Measurements from ENCODE around the gene SFRP2.

The SFRP2 gene, protein sequence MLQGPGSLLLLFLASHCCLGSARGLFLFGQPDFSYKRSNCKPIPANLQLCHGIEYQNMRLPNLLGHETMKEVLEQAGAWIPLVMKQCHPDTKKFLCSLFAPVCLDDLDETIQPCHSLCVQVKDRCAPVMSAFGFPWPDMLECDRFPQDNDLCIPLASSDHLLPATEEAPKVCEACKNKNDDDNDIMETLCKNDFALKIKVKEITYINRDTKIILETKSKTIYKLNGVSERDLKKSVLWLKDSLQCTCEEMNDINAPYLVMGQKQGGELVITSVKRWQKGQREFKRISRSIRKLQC

DNA sequence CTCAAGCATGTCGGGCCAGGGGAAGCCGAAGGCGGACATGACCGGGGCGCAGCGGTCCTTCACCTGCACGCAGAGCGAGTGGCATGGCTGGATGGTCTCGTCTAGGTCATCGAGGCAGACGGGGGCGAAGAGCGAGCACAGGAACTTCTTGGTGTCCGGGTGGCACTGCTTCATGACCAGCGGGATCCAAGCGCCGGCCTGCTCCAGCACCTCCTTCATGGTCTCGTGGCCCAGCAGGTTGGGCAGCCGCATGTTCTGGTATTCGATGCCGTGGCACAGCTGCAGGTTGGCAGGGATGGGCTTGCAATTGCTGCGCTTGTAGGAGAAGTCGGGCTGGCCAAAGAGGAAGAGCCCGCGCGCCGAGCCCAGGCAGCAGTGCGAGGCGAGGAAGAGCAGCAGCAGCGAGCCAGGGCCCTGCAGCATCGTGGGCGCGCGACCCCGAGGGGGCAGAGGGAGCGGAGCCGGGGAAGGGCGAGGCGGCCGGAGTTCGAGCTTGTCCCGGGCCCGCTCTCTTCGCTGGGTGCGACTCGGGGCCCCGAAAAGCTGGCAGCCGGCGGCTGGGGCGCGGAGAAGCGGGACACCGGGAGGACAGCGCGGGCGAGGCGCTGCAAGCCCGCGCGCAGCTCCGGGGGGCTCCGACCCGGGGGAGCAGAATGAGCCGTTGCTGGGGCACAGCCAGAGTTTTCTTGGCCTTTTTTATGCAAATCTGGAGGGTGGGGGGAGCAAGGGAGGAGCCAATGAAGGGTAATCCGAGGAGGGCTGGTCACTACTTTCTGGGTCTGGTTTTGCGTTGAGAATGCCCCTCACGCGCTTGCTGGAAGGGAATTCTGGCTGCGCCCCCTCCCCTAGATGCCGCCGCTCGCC is at the start of gene SFRP2:
Gene SFRP2 (minus strand): TSS at position 671 of the 864 bp plus-strand sequence. CDS start 248 bp downstream, at position 423.
- peaks cover 46% of the 10 kb centered on the region for H3K27me3 ChIP-seq (ENCODE audit: control insufficient read depth, insufficient read depth, low read length)
- H3K36me3 ChIP-seq (ENCODE audit: control insufficient read depth, insufficient read depth, low read length), result no peaks in the 10 kb centered on the region
- peaks cover 4% of the 10 kb centered on the region for H3K4me1 ChIP-seq (ENCODE audit: control insufficient read depth, insufficient read depth, low read length)
- no peak within 1 kb of the TSS for H3K27ac ChIP-seq (ENCODE audit: low read depth, low read length)
- peak within 1 kb of the TSS; percentile 32 for H3K4me3 ChIP-seq (ENCODE audit: low read length)
- H3K9ac ChIP-seq (ENCODE audit: low read length), result no peak within 1 kb of the TSS

DNA sequence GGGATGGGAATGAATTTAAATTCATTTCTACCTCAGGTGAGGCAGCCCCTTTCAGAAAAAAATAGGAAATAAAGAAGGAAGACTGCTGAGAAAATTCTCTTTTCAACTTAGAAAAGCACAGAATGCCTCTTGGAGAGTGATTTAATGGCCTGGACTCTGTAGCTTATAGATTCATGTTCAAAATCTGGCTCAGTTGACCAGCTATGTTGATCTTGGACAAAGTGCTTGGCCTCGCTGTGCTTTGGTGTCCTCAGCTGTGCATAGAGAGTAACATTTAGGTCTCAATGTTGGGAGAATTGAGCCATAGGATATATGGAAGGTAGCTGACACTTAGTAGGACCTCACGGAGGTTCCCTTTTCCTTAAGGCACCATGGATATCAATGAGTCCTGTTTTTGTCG is 49.7 kb upstream of the SFRP2 start:
- H3K27me3 ChIP-seq (ENCODE audit: control insufficient read depth, insufficient read depth, low read length), result no peaks in the 10 kb centered on the region
- H3K4me1 ChIP-seq (ENCODE audit: control insufficient read depth, insufficient read depth, low read length), result no peaks in the 10 kb centered on the region

GRCh38 chr4:153834901-153835300 is 46.0 kb upstream of the SFRP2 start:
- H3K27me3 ChIP-seq (ENCODE audit: control insufficient read depth, insufficient read depth, low read length), result no peaks in the 10 kb centered on the region
- H3K4me3 ChIP-seq (ENCODE audit: low read length), result no peak overlapping the region
- H3K9ac ChIP-seq (ENCODE audit: low read length), result no peak overlapping the region

More for the DNA sequence above, 49.7 kb upstream of the SFRP2 start:
- Histone ChIP-seq H3K9ac (ENCODE audit: low read length) (no peak overlapping the region), H3K4me3 (ENCODE audit: low read length) (no peak overlapping the region), H3K36me3 (ENCODE audit: control insufficient read depth, insufficient read depth, low read length) (no peaks in the 10 kb centered on the region), H3K27ac (ENCODE audit: low read depth, low read length) (no peak overlapping the region)

GRCh38 chr4:153832720-153833287 is 43.9 kb upstream of the SFRP2 start:
- H3K27me3 ChIP-seq (ENCODE audit: control insufficient read depth, insufficient read depth, low read length), result no peaks in the 10 kb centered on the region
- no peaks in the 10 kb centered on the region for H3K4me1 ChIP-seq (ENCODE audit: control insufficient read depth, insufficient read depth, low read length)
- no peak overlapping the region for H3K4me3 ChIP-seq (ENCODE audit: low read length)

More at GRCh38 chr4:153834901-153835300, 46.0 kb upstream of the SFRP2 start:
- Histone ChIP-seq H3K4me1 (ENCODE audit: control insufficient read depth, insufficient read depth, low read length) (no peaks in the 10 kb centered on the region), H3K27ac (ENCODE audit: low read depth, low read length) (no peak overlapping the region), H3K36me3 (ENCODE audit: control insufficient read depth, insufficient read depth, low read length) (no peaks in the 10 kb centered on the region)

GRCh38 chr4:153832054-153832453 is 43.2 kb upstream of the SFRP2 start:
- Histone ChIP-seq H3K27ac (ENCODE audit: low read depth, low read length) (no peak overlapping the region), H3K36me3 (ENCODE audit: control insufficient read depth, insufficient read depth, low read length) (no peaks in the 10 kb centered on the region), H3K27me3 (ENCODE audit: control insufficient read depth, insufficient read depth, low read length) (no peaks in the 10 kb centered on the region), H3K4me3 (ENCODE audit: low read length) (no peak overlapping the region), H3K9ac (ENCODE audit: low read length) (no peak overlapping the region), H3K4me1 (ENCODE audit: control insufficient read depth, insufficient read depth, low read length) (no peaks in the 10 kb centered on the region)

More at GRCh38 chr4:153832720-153833287, 43.9 kb upstream of the SFRP2 start:
- Histone ChIP-seq H3K36me3 (ENCODE audit: control insufficient read depth, insufficient read depth, low read length) (no peaks in the 10 kb centered on the region), H3K27ac (ENCODE audit: low read depth, low read length) (no peak overlapping the region), H3K9ac (ENCODE audit: low read length) (no peak overlapping the region)

GRCh38 chr4:153831245-153831644 is 42.4 kb upstream of the SFRP2 start:
- Histone ChIP-seq H3K27ac (ENCODE audit: low read depth, low read length) (no peak overlapping the region), H3K4me3 (ENCODE audit: low read length) (no peak overlapping the region), H3K27me3 (ENCODE audit: control insufficient read depth, insufficient read depth, low read length) (no peaks in the 10 kb centered on the region), H3K9ac (ENCODE audit: low read length) (no peak overlapping the region), H3K4me1 (ENCODE audit: control insufficient read depth, insufficient read depth, low read length) (no peaks in the 10 kb centered on the region), H3K36me3 (ENCODE audit: control insufficient read depth, insufficient read depth, low read length) (no peaks in the 10 kb centered on the region)

DNA sequence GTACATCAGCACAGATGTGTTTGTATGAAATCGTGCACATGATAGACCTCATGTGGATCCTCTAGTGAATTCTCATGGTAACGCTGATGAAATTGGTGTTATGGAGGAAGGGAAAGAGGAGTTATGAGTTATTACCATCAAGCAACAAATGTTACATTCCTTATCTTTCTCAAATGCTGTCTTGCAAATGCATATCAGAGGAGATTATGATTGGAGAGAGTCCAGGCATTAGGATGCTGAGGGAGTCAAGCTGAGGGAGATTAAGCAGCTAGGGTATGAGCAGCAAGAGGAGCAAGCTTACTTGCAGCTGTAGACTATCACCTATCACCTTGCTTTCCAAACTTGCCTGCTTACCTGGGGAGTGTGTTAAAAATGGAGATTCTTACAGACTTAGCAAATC is 36.8 kb upstream of the SFRP2 start:
- no peak overlapping the region for H3K4me3 ChIP-seq (ENCODE audit: low read length)
- no peaks in the 10 kb centered on the region for H3K36me3 ChIP-seq (ENCODE audit: control insufficient read depth, insufficient read depth, low read length)
- no peak overlapping the region for H3K27ac ChIP-seq (ENCODE audit: low read depth, low read length)
- no peaks in the 10 kb centered on the region for H3K27me3 ChIP-seq (ENCODE audit: control insufficient read depth, insufficient read depth, low read length)
- no peak overlapping the region for H3K9ac ChIP-seq (ENCODE audit: low read length)
- H3K4me1 ChIP-seq (ENCODE audit: control insufficient read depth, insufficient read depth, low read length), result no peaks in the 10 kb centered on the region

DNA sequence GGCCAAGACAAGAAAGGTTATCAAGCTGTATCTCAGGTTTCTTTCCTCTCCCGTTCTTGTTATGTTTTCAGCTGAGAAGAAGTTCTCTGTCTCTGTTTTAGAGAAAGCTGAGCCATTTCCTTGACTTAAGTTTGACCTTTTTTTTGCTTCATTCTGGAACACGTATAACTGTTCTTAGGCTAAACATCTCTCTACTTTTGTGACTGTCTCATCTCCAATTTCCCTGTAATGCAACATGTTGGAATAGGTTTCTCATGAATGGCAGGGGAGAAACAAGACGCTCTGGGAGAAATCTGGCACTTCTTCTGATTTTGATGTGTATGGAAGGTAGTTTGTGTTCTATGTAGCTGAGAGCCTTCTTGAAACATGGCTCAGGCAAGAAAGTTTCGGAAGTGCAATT is 36.2 kb upstream of the SFRP2 start:
- no peaks in the 10 kb centered on the region for H3K36me3 ChIP-seq (ENCODE audit: control insufficient read depth, insufficient read depth, low read length)
- H3K4me1 ChIP-seq (ENCODE audit: control insufficient read depth, insufficient read depth, low read length), result no peaks in the 10 kb centered on the region
- no peak overlapping the region for H3K27ac ChIP-seq (ENCODE audit: low read depth, low read length)
- no peaks in the 10 kb centered on the region for H3K27me3 ChIP-seq (ENCODE audit: control insufficient read depth, insufficient read depth, low read length)
- no peak overlapping the region for H3K9ac ChIP-seq (ENCODE audit: low read length)
- H3K4me3 ChIP-seq (ENCODE audit: low read length), result no peak overlapping the region

DNA sequence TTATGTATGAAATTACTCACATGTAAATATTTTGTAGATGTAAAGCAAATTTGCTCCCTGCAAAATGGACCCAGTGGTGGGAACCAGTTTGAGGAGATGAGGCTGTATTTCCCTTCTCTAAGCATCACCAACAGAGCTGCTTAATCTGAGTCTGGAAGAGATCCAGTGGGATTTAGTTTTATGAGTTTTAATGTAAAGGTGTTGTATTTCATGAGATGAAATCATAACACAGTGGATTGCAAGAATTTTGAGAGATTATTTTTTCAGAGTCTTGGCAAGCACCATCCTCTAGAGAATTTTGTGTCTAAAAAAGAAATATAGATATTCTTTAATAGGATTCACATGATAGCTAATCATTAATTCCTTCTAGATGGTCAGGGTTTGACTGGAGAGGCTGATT is 35.6 kb upstream of the SFRP2 start:
- H3K27ac ChIP-seq (ENCODE audit: low read depth, low read length), result no peak overlapping the region
- H3K9ac ChIP-seq (ENCODE audit: low read length), result no peak overlapping the region
- H3K4me3 ChIP-seq (ENCODE audit: low read length), result no peak overlapping the region
- H3K36me3 ChIP-seq (ENCODE audit: control insufficient read depth, insufficient read depth, low read length), result no peaks in the 10 kb centered on the region
- no peaks in the 10 kb centered on the region for H3K27me3 ChIP-seq (ENCODE audit: control insufficient read depth, insufficient read depth, low read length)
- H3K4me1 ChIP-seq (ENCODE audit: control insufficient read depth, insufficient read depth, low read length), result no peaks in the 10 kb centered on the region

GRCh38 chr4:153823483-153823882 is 34.6 kb upstream of the SFRP2 start:
- Histone ChIP-seq H3K9ac (ENCODE audit: low read length) (no peak overlapping the region), H3K4me1 (ENCODE audit: control insufficient read depth, insufficient read depth, low read length) (no peaks in the 10 kb centered on the region), H3K4me3 (ENCODE audit: low read length) (no peak overlapping the region), H3K27ac (ENCODE audit: low read depth, low read length) (no peak overlapping the region), H3K27me3 (ENCODE audit: control insufficient read depth, insufficient read depth, low read length) (no peaks in the 10 kb centered on the region), H3K36me3 (ENCODE audit: control insufficient read depth, insufficient read depth, low read length) (no peaks in the 10 kb centered on the region)

GRCh38 chr4:153822316-153822715 is 33.4 kb upstream of the SFRP2 start:
- Histone ChIP-seq H3K36me3 (ENCODE audit: control insufficient read depth, insufficient read depth, low read length) (no peaks in the 10 kb centered on the region), H3K4me1 (ENCODE audit: control insufficient read depth, insufficient read depth, low read length) (no peaks in the 10 kb centered on the region), H3K27me3 (ENCODE audit: control insufficient read depth, insufficient read depth, low read length) (no peaks in the 10 kb centered on the region), H3K27ac (ENCODE audit: low read depth, low read length) (no peak overlapping the region), H3K4me3 (ENCODE audit: low read length) (no peak overlapping the region), H3K9ac (ENCODE audit: low read length) (no peak overlapping the region)

- Histone ChIP-seq H3K9ac (ENCODE audit: low read length) (no peak overlapping the region), H3K4me3 (ENCODE audit: low read length) (no peak overlapping the region), H3K4me1 (ENCODE audit: control insufficient read depth, insufficient read depth, low read length) (no peaks in the 10 kb centered on the region), H3K36me3 (ENCODE audit: control insufficient read depth, insufficient read depth, low read length) (no peaks in the 10 kb centered on the region), H3K27me3 (ENCODE audit: control insufficient read depth, insufficient read depth, low read length) (no peaks in the 10 kb centered on the region), H3K27ac (ENCODE audit: low read depth, low read length) (no peak overlapping the region)
Observed at GRCh38 chr4:153817466-153817865, 28.6 kb upstream of the SFRP2 start.
